ENCODE measurements around the gene ATXN7L1.
A peak's percentile ranks its signal among the peaks of the same experiment; 100 is the strongest.

The ATXN7L1 gene

GRCh38 chr7:105680505-105681187 is 195.8 kb downstream of the ATXN7L1 start:
- no peak overlapping the region for H3K4me3 ChIP-seq (ENCODE audit: low read length in 2 of 2)
- DNase-seq (ENCODE audit: low spot score), result no peak

GRCh38 chr7:105678811-105679495 is 197.4 kb downstream of the ATXN7L1 start:
- no peak overlapping the region for H3K4ac ChIP-seq (ENCODE audit: low read length)
- no peaks in the 10 kb centered on the region for H3K27me3 ChIP-seq (ENCODE audit: control insufficient read depth in 3 of 3, insufficient read depth in 3 of 3, low read depth in 1 of 3, low read length in 3 of 3)
- H2AK5ac ChIP-seq (ENCODE audit: low read depth, low read length), result peak overlapping the region; percentile 60
- H2BK15ac ChIP-seq (ENCODE audit: low read length), result no peak overlapping the region
- H3K79me1 ChIP-seq (ENCODE audit: low read depth, low read length), result no peaks in the 10 kb centered on the region
- no peak overlapping the region for H2AFZ ChIP-seq (ENCODE audit: low read length)
- no peak overlapping the region for H2BK120ac ChIP-seq (ENCODE audit: low read depth, low read length)
- H2BK12ac ChIP-seq (ENCODE audit: low read length), result no peak overlapping the region
- H3K14ac ChIP-seq (ENCODE audit: low read length), result peak overlapping the region; percentile 56
- peak overlapping the region; percentile 58 for H3K18ac ChIP-seq (ENCODE audit: low read length)
- no CpG with 5 or more reads among the region's 25 CpGs for WGBS, 2 donors (ENCODE audit: extremely low coverage in 2 of 2, insufficient read length in 2 of 2, insufficient replicate concordance in 1 of 2)
- no peaks in the 10 kb centered on the region for H3K9me3 ChIP-seq (replicated peaks in 1 of 2; ENCODE audit: control insufficient read depth in 2 of 2, insufficient read depth in 1 of 2, low read depth in 1 of 2, low read length in 2 of 2)
- no peak overlapping the region for H4K91ac ChIP-seq (ENCODE audit: low read depth, low read length, poor library complexity)
- H3K4me3 ChIP-seq (ENCODE audit: low read length in 2 of 2), result no peak overlapping the region
- H3K9ac ChIP-seq (ENCODE audit: low read depth, low read length, poor library complexity), result peak overlapping the region; percentile 65
- no peak for DNase-seq (ENCODE audit: low spot score)
- H2BK5ac ChIP-seq (ENCODE audit: low read length), result no peak overlapping the region
- no peak overlapping the region for H4K8ac ChIP-seq (ENCODE audit: low read depth, low read length)
- H3K27ac ChIP-seq (replicated peaks; ENCODE audit: low read length), result no peak overlapping the region
- peaks cover 0 to 3% of the 10 kb centered on the region in 2 donors for H3K4me1 ChIP-seq (ENCODE audit: control insufficient read depth in 2 of 2, insufficient read depth in 1 of 2, low read depth in 1 of 2, low read length in 2 of 2)
- peak overlapping the region; percentile 87 for H3K23ac ChIP-seq (ENCODE audit: low read depth, low read length, poor library complexity)
- H3K4me2 ChIP-seq (ENCODE audit: insufficient read depth, low read length, poor library complexity, severe bottlenecking), result no peak overlapping the region
- H3K36me3 ChIP-seq (replicated peaks in 1 of 2; ENCODE audit: control insufficient read depth in 2 of 2, insufficient read depth in 2 of 2, low read length in 2 of 2), result no peaks in the 10 kb centered on the region

More at GRCh38 chr7:105680505-105681187, 195.8 kb downstream of the ATXN7L1 start:
- no CpG with 5 or more reads among the region's 9 CpGs for WGBS, 2 donors (ENCODE audit: extremely low coverage in 2 of 2, insufficient read length in 2 of 2, insufficient replicate concordance in 1 of 2)
- Histone ChIP-seq H2BK12ac (ENCODE audit: low read length) (no peak overlapping the region), H3K79me1 (ENCODE audit: low read depth, low read length) (no peaks in the 10 kb centered on the region), H4K8ac (ENCODE audit: low read depth, low read length) (no peak overlapping the region), H3K4ac (ENCODE audit: low read length) (no peak overlapping the region), H3K18ac (ENCODE audit: low read length) (no peak overlapping the region), H3K9ac (ENCODE audit: low read depth, low read length, poor library complexity) (no peak overlapping the region), H2BK15ac (ENCODE audit: low read length) (no peak overlapping the region), H3K23ac (ENCODE audit: low read depth, low read length, poor library complexity) (no peak overlapping the region), H2BK5ac (ENCODE audit: low read length) (no peak overlapping the region), H4K91ac (ENCODE audit: low read depth, low read length, poor library complexity) (no peak overlapping the region), H2AFZ (ENCODE audit: low read length) (no peak overlapping the region), H3K4me2 (ENCODE audit: insufficient read depth, low read length, poor library complexity, severe bottlenecking) (no peak overlapping the region), H3K27ac (replicated peaks; ENCODE audit: low read length) (no peak overlapping the region), H3K36me3 (replicated peaks in 1 of 2; ENCODE audit: control insufficient read depth in 2 of 2, insufficient read depth in 2 of 2, low read length in 2 of 2) (no peaks in the 10 kb centered on the region), H3K9me3 (replicated peaks in 1 of 2; ENCODE audit: control insufficient read depth in 2 of 2, insufficient read depth in 1 of 2, low read depth in 1 of 2, low read length in 2 of 2) (no peaks in the 10 kb centered on the region), H3K27me3 (ENCODE audit: control insufficient read depth in 3 of 3, insufficient read depth in 3 of 3, low read depth in 1 of 3, low read length in 3 of 3) (no peaks in the 10 kb centered on the region), H3K14ac (ENCODE audit: low read length) (peak overlapping the region; percentile 47), H2BK120ac (ENCODE audit: low read depth, low read length) (no peak overlapping the region), H3K4me1 (ENCODE audit: control insufficient read depth in 2 of 2, insufficient read depth in 1 of 2, low read depth in 1 of 2, low read length in 2 of 2) (peaks cover 0 to 3% of the 10 kb centered on the region in 2 donors), H2AK5ac (ENCODE audit: low read depth, low read length) (no peak overlapping the region)

- Histone ChIP-seq H2AFZ (ENCODE audit: low read length) (no peak overlapping the region), H3K9ac (ENCODE audit: low read depth, low read length, poor library complexity) (peak overlapping the region; percentile 57), H3K4ac (ENCODE audit: low read length) (no peak overlapping the region), H4K91ac (ENCODE audit: low read depth, low read length, poor library complexity) (no peak overlapping the region), H3K4me2 (ENCODE audit: insufficient read depth, low read length, poor library complexity, severe bottlenecking) (no peak overlapping the region), H3K4me3 (ENCODE audit: low read length in 2 of 2) (no peak overlapping the region), H3K9me3 (replicated peaks in 1 of 2; ENCODE audit: control insufficient read depth in 2 of 2, insufficient read depth in 1 of 2, low read depth in 1 of 2, low read length in 2 of 2) (no peaks in the 10 kb centered on the region), H3K4me1 (ENCODE audit: control insufficient read depth in 2 of 2, insufficient read depth in 1 of 2, low read depth in 1 of 2, low read length in 2 of 2) (peaks cover 0 to 3% of the 10 kb centered on the region in 2 donors), H2BK5ac (ENCODE audit: low read length) (no peak overlapping the region), H3K14ac (ENCODE audit: low read length) (no peak overlapping the region), H2AK5ac (ENCODE audit: low read depth, low read length) (no peak overlapping the region), H3K27me3 (ENCODE audit: control insufficient read depth in 3 of 3, insufficient read depth in 3 of 3, low read depth in 1 of 3, low read length in 3 of 3) (no peaks in the 10 kb centered on the region), H4K8ac (ENCODE audit: low read depth, low read length) (no peak overlapping the region), H3K23ac (ENCODE audit: low read depth, low read length, poor library complexity) (no peak overlapping the region), H3K27ac (replicated peaks; ENCODE audit: low read length) (no peak overlapping the region), H3K18ac (ENCODE audit: low read length) (no peak overlapping the region), H2BK120ac (ENCODE audit: low read depth, low read length) (no peak overlapping the region), H2BK15ac (ENCODE audit: low read length) (no peak overlapping the region), H3K36me3 (replicated peaks in 1 of 2; ENCODE audit: control insufficient read depth in 2 of 2, insufficient read depth in 2 of 2, low read length in 2 of 2) (no peaks in the 10 kb centered on the region), H3K79me1 (ENCODE audit: low read depth, low read length) (no peaks in the 10 kb centered on the region), H2BK12ac (ENCODE audit: low read length) (no peak overlapping the region)
- WGBS, 2 donors (ENCODE audit: extremely low coverage in 2 of 2, insufficient read length in 2 of 2, insufficient replicate concordance in 1 of 2), result no CpG with 5 or more reads among the region's 11 CpGs
- no peak for DNase-seq (ENCODE audit: low spot score)
Measured at GRCh38 chr7:105677817-105678573, 198.4 kb downstream of the ATXN7L1 start.

- no peak for DNase-seq (ENCODE audit: low spot score)
- Histone ChIP-seq H3K36me3 (replicated peaks in 1 of 2; ENCODE audit: control insufficient read depth in 2 of 2, insufficient read depth in 2 of 2, low read length in 2 of 2) (no peaks in the 10 kb centered on the region), H3K4me3 (ENCODE audit: low read length in 2 of 2) (no peak overlapping the region), H3K27ac (replicated peaks; ENCODE audit: low read length) (no peak overlapping the region), H3K9ac (ENCODE audit: low read depth, low read length, poor library complexity) (no peak overlapping the region), H2BK12ac (ENCODE audit: low read length) (no peak overlapping the region), H3K18ac (ENCODE audit: low read length) (no peak overlapping the region), H3K4me2 (ENCODE audit: insufficient read depth, low read length, poor library complexity, severe bottlenecking) (no peak overlapping the region), H2AFZ (ENCODE audit: low read length) (no peak overlapping the region), H4K91ac (ENCODE audit: low read depth, low read length, poor library complexity) (no peak overlapping the region), H2BK15ac (ENCODE audit: low read length) (no peak overlapping the region), H4K8ac (ENCODE audit: low read depth, low read length) (no peak overlapping the region), H3K23ac (ENCODE audit: low read depth, low read length, poor library complexity) (no peak overlapping the region), H2BK5ac (ENCODE audit: low read length) (no peak overlapping the region), H2AK5ac (ENCODE audit: low read depth, low read length) (no peak overlapping the region), H3K9me3 (replicated peaks in 1 of 2; ENCODE audit: control insufficient read depth in 2 of 2, insufficient read depth in 1 of 2, low read depth in 1 of 2, low read length in 2 of 2) (no peaks in the 10 kb centered on the region), H3K79me1 (ENCODE audit: low read depth, low read length) (no peaks in the 10 kb centered on the region), H3K14ac (ENCODE audit: low read length) (no peak overlapping the region), H3K27me3 (ENCODE audit: control insufficient read depth in 3 of 3, insufficient read depth in 3 of 3, low read depth in 1 of 3, low read length in 3 of 3) (no peaks in the 10 kb centered on the region), H2BK120ac (ENCODE audit: low read depth, low read length) (no peak overlapping the region), H3K4ac (ENCODE audit: low read length) (no peak overlapping the region), H3K4me1 (ENCODE audit: control insufficient read depth in 2 of 2, insufficient read depth in 1 of 2, low read depth in 1 of 2, low read length in 2 of 2) (peaks cover 0 to 3% of the 10 kb centered on the region in 2 donors)
- no CpG with 5 or more reads among the region's 4 CpGs for WGBS, 2 donors (ENCODE audit: extremely low coverage in 2 of 2, insufficient read length in 2 of 2, insufficient replicate concordance in 1 of 2)
Measured at GRCh38 chr7:105677410-105677730, 199.0 kb downstream of the ATXN7L1 start.

Measured in neuronal stem cell (in vitro differentiated cells).